Measurements from ENCODE around the gene BEGAIN.

Gene BEGAIN

GRCh38 chr14:100581228-100582145 is 5.7 kb downstream of the BEGAIN start:
- no peak for DNase-seq (ENCODE audit: low read depth in 2 of 2)

GRCh38 chr14:100580316-100581227 is 6.6 kb downstream of the BEGAIN start:
- DNase-seq (ENCODE audit: low read depth in 2 of 2): no peak

DNA sequence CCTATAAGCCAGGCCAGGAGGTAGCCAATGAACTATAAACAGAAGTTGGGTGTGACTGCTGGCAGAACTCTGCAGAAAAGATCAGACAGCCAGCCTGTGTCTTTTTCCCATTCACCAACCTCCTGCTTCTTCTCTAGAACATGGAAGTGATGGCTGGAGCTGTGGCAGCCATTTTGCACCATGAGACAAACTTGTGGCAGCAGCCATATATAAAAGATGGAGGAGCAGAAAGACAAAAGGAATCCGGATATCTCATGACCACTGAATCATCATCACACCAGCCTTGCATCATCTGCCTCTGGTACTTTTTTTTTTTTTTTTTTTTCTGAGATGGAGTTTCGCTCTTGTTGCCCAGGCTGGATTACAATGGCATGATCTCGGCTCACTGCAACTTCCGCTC is 8.7 kb downstream of the BEGAIN start:
- no peak for DNase-seq (ENCODE audit: low read depth in 2 of 2)

- no peak for DNase-seq (ENCODE audit: low read depth in 2 of 2)
These were observed 9.2 kb downstream of the BEGAIN start for GRCh38 chr14:100577986-100578431.

DNA sequence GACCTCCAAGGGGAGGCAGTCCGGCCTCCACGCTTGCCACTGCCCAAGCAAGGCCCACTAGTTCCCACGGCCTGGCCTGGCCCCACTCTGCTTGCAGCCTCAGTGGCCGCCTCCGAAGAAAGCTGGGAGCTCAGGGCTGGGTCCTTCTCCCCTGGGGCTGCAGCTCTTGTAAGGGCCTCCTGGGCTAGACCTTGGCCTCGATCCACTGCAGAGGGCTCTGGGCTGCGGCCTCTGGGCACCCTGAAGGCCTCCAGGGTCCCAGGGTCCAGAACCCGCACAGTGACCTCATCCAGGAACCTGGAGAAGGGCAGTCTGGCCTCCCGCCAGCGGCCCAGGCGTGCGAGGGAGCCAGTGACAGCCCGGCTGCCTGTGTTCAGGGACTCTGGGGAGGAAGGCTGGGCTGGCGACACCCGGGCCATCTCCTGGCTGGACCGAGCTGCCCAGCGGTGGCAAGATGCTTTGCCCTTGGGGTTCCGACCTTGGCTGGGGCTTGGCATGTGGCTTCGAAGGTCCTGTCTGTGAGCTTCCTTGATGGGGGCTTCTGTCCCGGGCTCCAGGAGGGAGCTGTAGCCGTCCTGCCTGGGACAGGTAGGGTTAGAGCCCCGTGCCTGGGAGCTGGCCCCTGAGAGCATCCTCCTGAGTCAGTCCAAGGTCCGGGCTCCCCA is 9.8 kb downstream of the BEGAIN start:
- no peak for DNase-seq (ENCODE audit: low read depth in 2 of 2)

DNA sequence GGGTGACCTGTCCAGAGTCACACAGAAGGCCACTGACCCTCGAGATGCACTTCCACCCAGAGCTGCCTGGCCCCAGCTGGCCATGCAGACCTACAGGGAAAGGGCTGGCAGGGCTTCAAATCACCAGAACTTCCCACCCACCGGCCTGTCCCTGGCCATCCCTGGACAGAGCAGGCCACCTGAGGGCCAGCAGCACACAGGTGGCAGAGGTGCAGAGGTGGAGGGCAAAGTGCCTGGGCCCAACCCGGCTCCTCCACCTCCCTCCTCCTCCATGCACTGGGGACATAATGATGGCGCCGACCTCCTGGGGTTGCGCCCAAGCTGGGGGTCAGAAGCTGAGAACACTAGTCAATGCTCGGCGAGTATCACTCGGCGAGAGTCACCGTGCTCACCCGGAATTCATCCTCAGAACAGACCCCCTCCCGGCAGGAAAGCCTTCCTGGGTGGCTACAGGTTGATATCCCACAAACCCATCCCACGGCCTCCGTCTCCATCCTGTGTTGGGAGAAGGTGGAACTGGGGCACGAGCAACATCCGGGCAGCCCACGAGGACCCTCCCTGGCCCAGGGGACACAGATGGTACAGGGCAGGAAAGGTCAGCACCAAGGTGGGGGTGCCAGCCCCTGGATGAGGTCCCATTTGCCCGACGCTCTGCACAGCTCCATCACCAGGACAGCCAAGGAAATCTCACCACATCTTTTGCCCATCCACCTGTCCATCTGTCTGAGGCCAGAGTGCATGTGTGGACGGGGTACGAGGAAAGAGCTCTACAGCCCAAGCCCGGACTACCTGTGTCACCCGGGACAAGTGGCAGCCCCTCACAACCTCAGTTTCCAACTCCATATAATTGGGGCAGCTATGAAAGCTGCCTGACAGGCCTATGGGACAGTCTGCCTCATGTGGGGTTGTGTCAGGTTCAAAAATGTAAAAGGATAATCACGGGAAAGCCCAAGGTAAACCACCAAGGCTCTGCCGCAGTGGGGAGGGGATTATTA is 10.8 kb downstream of the BEGAIN start:
- DNase-seq (ENCODE audit: low read depth in 2 of 2): no peak

DNA sequence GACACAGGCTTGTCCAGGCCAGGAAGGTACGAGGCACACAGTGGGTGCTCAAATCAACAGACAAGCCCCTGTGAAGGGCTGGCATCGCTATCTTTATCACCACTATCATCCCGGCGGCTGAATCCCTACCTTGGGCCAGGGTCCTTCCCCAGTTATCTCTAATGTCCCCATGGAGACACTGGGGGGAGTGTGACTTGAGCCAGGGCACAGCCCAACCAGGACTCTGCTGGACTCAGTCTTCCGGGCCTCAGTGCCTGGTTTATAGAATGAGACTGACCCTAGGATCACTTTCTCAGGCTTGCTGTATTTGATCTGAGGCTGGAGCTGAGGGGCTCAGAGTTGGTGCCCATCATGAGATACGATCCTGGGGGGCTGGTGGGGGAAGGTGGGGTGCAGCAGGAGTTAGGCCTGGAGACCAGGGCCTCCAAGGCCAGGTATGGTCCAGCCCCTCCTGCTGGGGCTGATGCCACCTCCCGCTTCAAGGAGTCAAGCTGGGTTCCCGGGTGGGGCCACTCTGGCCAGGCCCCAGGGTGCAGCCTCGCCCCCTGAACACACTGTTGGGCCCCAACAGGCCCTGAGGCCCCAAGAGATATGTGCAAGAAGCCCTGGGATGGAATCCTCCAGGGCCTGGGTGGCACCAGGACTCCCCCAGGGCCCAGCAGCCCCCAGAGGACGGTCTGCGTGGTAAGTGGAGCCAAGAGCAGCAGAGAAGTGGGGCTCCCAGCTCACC is 11.8 kb downstream of the BEGAIN start:
- no peak for DNase-seq (ENCODE audit: low read depth in 2 of 2)

DNA sequence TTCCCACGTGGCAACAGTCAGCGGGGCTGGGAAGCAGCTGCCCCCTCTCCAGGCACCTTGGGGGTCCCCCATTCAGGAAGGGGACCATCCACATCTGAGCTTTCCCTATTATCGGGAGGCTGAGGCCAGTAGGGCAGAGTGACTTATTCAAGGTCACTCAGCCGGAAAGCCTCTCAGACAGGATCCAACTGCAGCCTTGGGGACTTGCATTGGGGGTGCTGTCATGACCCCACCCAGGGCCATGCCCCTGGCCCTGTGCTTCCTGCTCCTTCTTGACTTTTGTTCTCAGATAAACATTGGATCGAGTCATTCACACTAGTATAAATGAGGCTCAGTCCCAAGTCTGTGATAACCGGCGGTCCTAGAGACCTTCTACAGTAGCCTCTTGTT is 12.6 kb downstream of the BEGAIN start:
- DNase-seq (ENCODE audit: low read depth in 2 of 2): no peak

GRCh38 chr14:100573757-100574641 is 13.2 kb downstream of the BEGAIN start:
- DNase-seq (ENCODE audit: low read depth in 2 of 2): no peak

DNA sequence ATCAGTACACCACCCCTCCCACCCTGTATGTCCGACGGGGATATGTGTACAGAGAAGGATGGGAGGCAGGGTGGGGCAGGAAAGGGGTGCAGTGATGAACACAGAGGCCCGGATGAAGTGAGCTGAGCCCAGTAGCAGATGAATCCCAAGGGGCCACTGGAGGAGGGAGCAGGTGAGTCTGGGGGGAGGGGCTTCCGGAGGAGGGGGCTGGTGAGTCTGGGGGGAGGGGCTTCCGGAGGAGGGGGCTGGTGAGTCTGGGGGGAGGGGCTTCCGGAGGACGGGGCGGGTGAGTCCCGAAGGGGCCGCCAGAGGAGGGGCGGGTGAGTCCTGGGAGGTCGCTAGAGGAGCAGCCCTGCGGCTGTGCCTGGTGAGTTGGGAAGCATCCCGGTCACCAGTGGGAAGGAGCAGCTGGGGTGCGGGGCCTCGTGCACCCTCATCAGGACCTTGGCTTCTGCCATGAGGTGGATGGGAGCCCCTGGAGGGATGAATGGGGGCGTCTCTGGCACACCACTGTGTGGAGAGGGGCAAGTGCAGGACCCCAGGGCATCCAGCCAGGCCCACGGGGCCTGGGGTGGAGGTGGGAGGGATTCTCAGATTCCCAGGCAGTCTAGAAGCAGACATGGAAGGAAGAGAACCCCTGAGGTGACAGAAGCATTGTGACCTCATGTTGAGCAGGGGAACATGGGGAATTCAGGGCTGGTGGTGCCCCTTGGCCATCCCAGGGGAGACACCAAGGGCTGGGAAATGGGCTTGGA is 14.0 kb downstream of the BEGAIN start:
- DNase-seq (ENCODE audit: low read depth in 2 of 2): no peak

- DNase-seq (ENCODE audit: low read depth in 2 of 2): no peak
These were observed 14.7 kb downstream of the BEGAIN start for GRCh38 chr14:100572543-100572942.

DNA sequence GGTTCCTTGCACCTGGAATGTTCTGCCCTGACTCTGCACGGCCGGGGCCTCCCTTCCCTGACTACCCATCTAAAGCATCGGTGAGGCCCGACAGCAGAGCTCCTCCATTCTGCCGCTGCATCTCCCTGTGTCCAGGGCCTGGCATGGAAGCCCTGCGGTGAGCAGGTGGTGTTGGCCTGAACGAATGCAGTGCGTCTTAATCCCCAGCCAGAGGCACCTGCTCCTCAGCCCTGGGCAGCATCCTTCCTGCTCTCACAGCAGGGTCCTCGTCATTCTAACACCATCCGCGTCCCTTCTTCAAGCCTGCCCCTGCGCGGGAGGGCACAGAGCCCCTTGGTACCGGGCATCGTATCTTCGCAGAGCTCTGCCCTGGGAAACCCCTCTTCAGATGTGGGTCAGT is 15.4 kb downstream of the BEGAIN start:
- no peak for DNase-seq (ENCODE audit: low read depth in 2 of 2)

- DNase-seq (ENCODE audit: low read depth in 2 of 2): no peak
These were observed 16.3 kb downstream of the BEGAIN start for GRCh38 chr14:100570726-100571454.

GRCh38 chr14:100569734-100570286 is 17.4 kb downstream of the BEGAIN start:
- DNase-seq (ENCODE audit: low read depth in 2 of 2): no peak

DNA sequence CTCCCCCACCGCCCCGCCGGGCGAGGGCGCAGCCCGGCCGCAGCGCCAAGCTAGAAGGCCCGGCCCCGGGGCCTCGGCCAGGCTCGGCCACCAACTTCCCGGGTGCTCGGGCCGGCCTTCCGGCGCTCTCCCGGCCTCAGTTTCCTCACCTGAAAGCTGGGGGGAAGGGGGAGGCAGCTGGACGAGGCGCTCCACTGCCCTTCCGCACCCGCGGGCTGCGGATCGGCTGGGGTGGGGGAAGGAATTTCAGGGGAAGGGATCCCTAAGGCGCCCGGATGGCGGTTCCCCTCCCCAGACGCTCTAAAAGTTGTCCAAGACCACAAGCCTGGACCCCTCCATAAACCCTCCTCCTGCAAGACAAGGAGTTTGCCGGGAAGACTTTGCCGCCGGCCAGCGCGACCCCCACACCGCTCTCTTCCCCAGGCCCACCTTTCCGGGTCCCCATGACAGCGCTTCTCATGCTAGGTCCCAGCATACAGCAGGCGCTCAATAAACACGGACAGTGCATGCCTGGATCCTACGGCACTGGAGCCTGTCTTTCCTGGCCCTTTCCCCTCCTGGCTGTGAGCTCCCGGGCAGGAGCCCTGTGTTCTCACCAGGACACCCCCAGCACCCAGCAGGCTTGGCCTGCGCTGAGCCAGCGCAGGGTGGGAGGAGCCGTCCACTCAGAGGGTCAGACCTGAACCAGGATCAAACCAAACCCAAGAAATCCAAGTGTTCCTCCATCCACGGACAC is 18.1 kb downstream of the BEGAIN start:
- DNase-seq (ENCODE audit: low read depth in 2 of 2): no peak

GRCh38 chr14:100568164-100568997 is 18.8 kb downstream of the BEGAIN start:
- no peak for DNase-seq (ENCODE audit: low read depth in 2 of 2)

Measured in stimulated activated CD4-positive, alpha-beta T cell treated with anti-CD3 and anti-CD28 coated beads, Interleukin-1b, Interleukin-23, amount 100 ng/mL, for 1 hour (primary cell).